Right lung (tissue), 5 donors: Measurements from ENCODE around the gene KCNN2. TPM values are rescaled to one million over a fixed set of nuclear protein-coding genes. Genes with fewer than 3 reads are reported as not detected.

Experiments used
- DNase-seq, 2 donors: peaks; one replicate each; pipeline ENCODE4 v3.0.0-alpha.2; 2013
- polyA plus RNA-seq, 5 donors: library from polyadenylated mRNA; unstranded; fragments of 120-200 nt; gene quantifications; one replicate each; pipeline versions ENCODE4 v1.2.1 to v1.2.3, GENCODE V29; 2013; ENCODE audit warnings: inconsistent platforms in 1 of 5, low replicate concordance in 1 of 5; ENCODE audit not compliant: insufficient read length in 5 of 5, insufficient read depth in 1 of 5

KCNN2 gene
- polyA plus RNA-seq, 5 donors = 1.8 to 4.6 (median 3.3) TPM

DNA sequence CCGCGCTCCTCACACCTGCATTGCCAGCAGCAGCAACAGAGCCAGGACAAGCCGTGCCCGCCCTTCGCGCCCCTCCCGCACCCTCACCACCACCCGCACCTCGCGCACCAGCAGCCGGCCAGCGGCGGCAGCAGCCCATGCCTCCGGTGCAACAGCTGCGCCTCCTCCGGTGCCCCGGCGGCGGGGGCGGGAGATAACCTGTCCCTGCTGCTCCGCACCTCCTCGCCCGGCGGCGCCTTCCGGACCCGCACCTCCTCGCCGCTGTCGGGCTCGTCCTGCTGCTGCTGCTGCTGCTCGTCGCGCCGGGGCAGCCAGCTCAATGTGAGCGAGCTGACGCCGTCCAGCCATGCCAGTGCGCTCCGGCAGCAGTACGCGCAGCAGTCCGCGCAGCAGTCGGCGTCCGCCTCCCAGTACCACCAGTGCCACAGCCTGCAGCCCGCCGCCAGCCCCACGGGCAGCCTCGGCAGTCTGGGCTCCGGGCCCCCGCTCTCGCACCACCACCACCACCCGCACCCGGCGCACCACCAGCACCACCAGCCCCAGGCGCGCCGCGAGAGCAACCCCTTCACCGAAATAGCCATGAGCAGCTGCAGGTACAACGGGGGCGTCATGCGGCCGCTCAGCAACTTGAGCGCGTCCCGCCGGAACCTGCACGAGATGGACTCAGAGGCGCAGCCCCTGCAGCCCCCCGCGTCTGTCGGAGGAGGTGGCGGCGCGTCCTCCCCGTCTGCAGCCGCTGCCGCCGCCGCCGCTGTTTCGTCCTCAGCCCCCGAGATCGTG lies 517 bp downstream of the KCNN2 start:
- DNase-seq = peak in 1 of 2 donors; percentile 31

DNA sequence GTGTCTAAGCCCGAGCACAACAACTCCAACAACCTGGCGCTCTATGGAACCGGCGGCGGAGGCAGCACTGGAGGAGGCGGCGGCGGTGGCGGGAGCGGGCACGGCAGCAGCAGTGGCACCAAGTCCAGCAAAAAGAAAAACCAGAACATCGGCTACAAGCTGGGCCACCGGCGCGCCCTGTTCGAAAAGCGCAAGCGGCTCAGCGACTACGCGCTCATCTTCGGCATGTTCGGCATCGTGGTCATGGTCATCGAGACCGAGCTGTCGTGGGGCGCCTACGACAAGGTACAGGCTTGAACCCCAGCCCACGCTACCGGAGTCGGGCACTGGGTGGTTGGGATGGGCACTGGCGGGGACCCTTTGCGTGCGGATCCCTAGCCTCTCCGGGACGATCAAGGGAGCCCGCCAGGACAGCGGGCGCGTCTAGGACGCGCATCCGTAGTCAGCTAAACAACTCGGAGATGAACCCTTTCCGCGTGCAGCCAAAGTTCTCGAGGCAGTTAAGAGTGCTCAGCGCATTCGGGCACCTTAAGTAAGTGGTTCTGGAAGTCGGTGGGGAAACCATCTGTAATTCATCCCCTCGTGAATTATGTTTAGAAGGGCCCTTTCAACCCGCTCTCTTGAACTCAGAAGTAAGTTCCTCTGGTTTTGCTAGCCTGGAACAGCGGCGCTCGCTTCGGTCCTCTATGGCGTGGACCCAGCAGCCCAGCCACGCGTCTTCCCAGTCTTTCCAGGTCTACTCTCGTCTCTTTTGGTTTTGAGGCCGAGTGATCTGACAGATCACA lies 1.3 kb downstream of the KCNN2 start:
- peak in 1 of 2 donors; percentile 12 for DNase-seq

DNA sequence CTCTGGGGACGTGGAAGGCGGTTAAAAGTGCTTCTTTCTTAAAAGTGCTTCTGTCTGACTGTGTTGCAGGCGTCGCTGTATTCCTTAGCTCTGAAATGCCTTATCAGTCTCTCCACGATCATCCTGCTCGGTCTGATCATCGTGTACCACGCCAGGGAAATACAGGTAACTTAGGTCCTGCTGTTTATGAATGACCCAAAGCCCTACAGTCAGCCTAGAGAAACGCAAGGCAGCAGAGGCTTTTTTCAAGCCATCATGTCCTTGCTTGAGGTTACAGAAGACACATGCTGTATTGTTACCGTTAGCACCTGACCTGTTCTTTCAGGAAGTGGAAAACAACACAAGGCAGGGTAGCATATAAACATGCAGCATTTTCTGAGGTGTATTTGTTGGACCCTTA lies 2.0 kb downstream of the KCNN2 start:
- DNase-seq = no peak

DNA sequence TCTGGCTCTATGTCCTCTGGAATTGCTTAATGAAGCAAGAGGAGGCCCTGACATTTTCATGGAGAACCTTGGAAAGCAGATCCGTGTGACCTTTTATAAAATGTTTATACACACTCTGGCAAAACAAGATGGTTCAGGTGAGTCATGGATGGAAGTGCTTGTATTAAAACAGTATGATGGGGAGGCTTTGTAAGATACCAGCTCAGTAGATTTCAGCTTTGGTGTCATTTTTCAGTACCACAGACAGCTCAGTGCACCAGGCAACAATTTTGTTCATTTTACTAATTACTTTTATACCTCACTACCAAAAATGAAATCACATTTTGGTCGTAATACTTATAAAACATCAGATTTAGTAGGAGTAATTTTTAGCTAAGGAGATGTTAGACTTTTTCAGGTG lies 5.2 kb downstream of the KCNN2 start:
- no peak for DNase-seq

DNA sequence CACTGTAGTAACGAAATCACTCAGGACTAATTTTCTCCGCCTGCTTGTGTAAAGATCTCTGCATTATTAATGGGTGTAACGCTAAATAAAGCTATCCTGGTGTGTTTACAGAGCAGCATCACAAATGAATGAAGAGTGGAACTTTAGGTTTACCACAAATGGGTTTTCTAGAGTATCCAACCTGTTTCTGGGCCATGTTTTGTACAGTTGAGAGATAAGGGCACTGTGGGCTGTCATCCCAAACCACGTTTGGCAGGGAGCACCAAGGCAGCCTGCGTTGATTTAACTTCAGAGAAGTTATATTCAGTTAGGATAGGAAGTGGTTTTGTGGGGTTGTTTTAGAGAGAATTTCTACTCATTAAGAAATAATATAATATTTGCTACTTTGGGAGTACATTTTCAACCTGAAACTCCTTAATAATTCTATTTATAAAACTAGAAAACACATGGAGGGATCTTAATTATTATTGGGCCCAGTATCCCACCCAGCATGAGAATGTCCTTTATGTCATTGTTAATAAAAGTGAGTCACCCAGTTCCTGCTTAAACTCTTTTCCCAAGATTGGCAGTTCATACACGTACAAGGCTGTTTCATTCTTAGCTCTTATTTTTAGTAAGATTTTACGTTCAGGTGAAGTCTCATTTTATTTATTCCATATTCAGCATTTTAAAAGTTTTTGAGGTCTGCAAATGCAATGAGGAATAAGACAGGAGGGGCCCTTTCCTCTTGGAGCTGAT lies 8.0 kb downstream of the KCNN2 start:
- no peak for DNase-seq

DNA sequence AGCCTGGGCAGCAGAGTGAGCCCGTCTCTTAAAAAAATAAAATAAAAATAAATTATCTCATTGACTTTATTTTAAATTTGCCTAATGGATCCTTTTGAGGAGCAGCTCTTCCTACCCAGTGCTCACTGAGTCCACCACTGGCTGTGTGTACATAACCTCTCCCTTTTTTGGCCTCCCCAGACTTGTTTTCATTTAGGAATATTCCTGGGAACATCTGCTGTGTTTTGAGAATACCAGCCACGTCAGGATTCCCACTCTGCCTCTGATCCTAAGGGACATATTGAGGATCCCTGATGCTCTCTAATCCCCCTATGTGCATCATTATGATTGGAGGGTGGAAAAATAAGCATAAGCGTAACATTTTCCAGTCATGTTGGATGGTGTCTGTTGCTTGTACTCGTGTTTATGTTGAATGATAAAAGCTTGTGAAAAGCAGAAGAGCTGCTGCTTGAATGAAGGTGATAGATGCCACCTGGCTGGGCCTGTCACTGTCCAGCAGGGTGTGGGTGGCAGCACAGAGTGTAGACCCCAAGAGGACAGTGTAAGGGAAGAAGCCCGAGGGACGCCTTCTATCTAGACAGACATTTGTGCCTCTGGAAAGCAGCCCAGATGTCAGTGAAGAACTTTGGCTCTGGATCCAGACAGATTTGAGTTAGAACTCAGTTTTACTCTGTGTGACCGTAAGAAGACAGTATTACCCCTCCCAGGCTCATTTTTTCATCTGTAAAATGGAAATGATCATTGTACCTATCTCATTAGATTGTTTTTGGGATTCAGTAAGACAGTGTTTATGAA lies 15.4 kb downstream of the KCNN2 start:
- no peak for DNase-seq

DNA sequence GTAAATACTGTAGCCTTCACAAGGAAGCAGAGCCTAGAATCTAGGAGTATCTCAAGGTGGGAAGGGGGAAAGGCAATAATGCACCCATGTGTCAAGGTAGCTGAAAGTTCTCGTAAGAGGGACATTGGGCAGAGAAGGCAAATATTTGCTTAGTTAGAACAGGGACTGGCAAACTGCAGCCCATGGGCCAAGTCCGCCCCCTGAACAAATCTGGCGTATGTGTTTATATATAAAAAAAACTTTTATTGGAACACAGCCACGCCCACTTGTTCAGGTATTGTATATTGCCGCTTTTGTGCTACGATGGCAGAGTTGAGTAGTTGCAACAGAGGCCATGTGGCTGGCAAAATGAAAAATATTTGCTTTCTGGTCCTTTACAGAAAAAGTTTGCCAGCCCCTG lies 16.1 kb downstream of the KCNN2 start:
- no peak for DNase-seq

DNA sequence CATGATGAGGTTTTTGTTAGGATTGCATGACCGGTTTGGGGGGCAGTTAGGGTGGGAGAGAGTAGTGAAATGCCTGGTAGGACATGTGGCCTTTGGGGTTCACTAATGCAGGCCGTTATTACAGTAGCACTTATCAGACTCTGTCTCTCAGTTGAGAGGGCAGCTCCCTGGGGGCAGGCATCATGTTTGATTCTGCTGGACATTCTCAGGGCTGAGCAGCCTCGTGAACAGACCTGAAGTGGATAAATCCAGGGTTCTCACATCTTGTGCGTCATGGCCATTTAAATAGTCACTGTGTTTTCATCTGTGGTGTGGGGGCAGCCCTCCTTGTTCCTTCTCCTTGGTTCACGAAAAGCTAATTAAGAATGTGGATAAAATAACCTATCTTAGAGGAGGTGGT lies 18.9 kb downstream of the KCNN2 start:
- no peak for DNase-seq

DNA sequence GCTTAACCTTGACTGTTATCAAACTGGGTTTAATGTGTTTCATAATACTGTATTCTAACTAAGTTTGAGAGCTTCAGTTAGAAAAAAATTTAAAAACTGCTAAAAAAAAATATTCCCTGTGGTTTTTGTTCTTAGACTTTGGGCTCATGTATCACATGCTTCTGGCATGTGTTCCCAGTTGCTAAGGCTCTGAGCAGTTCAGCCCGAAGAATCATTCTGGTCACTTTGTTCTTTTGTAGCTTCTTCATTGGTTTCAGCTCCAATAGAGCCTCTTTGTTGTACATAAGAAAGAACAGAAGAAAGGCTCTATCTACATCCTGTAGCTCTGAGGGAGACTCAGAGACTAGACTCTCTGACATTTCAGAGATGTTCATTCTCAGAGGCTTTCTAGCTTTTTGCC lies 25.6 kb downstream of the KCNN2 start:
- DNase-seq = no peak

DNA sequence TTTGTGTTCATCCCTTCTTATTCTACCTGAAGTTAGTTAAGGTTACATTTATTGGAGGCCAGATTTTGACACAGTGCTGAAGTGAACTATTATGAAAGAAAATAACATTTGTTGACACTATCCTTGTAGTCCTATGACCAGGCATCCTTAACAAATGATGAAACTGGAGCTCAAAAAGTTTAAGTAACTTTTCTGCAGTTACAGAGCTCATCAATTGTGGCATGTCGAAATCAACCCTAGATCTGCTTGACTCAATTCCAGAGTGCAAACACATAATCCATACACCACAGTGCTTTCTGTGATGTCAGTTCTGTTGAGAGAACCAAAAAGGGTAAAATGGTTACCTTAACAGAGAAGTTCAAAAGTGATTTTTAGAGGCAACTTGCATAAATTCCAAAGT lies 28.6 kb downstream of the KCNN2 start:
- DNase-seq = no peak

DNA sequence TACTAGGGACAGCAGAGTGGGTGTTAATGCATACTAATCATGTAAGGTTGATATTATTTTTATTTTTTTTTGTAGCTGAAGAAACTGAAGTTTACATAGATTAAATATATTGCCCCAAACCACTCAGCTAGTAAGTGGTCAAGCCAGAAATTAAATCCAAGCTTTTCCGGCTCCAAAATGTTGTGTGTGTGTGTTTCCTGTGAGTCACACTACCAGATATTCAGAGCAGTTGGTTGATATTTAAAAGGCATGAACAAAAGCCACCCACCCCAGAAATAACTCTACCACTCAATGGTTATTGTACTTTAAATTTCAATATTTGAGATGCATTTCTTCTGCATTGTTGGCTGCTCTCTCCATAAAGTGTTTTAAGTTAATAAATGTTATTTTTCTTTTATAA lies 29.5 kb downstream of the KCNN2 start:
- DNase-seq = no peak

DNA sequence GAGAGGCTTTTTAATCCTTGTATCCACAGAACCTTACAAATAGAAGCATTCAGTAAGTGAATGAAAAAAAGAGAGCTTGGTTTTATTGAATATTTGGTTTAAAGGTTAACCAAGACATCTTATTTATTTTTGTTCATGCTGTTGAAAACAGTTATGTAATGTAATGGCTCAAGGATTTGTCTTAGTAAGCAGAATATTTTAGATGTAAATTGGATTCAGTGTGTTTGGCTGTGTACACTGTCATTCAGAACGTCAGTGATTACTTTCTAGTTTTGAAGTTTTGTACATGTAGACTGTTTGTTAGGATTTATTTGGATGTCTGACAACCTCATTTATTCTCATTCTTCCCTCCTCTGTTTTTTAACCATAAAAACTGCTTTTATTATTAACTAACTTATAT lies 31.3 kb downstream of the KCNN2 start:
- no peak for DNase-seq

DNA sequence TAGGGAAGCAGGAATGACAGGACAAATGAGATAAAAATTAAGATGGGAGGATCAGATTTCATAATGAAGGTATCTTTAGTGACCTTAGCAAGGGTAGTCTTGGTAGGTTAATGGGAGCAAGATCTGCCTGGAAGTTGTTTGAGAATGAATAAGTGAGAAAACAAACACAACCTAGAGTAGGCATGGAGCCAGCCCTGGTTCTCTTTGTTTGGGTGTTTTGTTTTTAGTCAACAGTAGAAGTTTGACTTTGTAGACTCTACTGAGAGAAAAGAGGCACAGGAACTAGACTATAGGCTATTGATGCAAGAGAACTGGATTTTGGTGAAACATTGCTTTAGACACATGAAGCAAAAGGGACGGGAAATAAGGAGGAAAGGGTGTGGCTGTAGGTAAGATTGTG lies 40.3 kb downstream of the KCNN2 start:
- no peak for DNase-seq

DNA sequence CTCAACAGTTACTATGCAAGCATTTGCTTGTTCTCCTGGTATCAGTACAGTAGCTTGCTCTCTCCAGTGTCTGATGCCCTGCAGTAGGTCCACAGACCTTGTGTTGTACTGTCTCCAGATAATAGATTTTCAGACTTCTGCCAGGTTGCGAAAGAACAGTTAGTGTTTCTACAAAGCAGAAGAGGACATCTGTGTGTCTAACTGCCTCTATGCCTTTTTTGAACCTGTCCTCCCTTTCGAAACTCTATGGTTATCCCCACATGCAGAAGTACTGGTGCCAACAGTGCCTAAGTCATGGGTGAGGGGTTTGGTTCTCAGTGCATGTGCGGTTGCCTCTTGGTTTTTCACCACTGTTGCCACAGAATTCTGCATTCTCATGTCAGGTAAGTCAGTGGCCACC lies 45.9 kb downstream of the KCNN2 start:
- DNase-seq = no peak

DNA sequence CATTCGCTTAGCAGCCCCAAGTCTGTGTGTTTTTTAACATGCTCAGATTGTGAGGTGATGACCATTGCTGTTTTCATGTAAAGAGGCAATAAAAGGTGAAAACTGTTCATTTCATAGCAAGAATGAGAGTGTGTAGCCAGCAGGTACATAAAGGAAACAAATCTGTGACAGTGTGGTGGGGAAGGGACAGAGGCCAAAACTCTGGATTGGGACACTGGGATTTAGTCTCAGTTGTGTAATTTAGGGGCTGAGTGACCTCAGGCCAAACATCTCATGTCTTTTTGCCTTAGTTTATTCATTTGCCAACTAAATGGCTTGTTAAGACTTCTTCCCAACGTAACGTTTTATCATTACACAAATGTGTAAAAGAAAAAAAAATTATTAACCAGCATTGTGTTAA lies 47.0 kb downstream of the KCNN2 start:
- no peak for DNase-seq

DNA sequence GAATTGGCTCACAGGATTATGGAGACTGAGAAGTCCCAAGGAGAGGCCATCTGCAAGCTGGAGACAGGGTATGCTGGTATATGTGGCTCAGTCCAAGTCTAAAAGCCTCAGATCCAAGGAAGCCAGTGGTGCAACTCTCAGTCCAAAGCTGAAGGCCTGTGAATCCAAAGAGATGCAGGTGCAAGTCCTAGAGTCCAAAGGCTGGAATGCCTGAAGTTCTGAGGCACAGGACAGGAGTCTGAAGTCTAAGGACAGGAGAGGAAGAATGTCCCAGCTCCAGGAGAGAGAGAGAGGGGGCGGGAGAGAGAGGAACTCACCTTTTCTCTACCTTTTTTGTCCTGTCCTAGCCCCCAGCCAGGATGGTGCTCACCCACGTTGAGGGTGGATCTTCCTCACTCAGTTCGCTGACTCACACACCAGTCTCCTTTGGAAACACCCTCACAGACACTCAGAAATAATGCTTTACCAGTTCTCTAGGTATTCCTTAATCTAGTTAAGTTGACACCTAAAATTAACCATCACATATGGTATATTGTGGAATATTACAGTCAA lies 49.6 kb downstream of the KCNN2 start:
- no peak for DNase-seq

DNA sequence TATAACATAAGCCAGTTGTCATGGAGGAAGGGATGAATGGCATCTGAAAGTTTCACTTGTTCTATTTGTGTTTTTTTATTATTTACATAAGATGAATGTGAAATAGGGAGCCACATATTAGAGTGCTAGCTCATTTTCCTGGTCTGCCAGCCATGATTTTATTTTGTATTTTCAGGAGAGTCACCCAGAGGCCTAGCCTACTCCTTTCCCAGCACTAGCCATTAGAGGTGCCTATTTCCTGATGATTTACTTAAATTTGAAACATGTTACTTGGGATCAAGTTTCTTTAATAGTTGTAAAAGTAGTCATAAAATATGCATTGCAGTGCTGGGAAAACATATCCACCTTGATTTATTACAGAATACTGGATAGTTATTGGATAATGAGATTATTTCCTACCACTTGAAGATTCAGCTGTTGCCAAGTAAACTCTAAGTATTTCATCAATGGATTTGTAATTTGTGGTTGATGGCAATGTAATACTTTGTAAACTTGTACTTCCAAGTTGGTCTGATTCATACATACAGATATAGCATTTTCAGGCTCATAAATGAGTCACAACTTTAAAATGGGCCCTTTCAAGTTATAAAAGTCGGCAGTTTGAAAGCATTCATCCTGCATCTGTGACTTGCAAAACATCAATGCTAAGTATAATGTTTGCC lies 50.8 kb downstream of the KCNN2 start:
- no peak for DNase-seq

DNA sequence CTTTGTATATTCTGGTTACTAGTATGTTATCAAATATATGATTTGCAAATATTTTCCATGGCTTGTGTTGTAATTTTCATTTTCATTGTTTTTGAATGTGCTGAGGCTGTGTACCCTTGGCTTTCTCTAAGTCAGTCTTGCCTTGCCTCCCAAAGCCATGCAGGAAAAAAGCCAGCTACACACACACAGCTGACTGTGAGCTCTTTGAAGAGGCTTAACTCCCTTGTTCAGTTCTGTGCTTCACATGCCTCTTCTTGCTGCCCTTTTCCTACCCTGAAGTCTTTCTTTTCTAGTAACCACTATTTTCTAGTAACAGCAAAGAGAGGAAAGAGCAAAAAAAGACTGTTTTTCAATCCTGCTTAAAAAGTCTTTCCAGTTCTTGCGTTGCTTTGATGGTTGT lies 53.9 kb downstream of the KCNN2 start:
- no peak for DNase-seq

DNA sequence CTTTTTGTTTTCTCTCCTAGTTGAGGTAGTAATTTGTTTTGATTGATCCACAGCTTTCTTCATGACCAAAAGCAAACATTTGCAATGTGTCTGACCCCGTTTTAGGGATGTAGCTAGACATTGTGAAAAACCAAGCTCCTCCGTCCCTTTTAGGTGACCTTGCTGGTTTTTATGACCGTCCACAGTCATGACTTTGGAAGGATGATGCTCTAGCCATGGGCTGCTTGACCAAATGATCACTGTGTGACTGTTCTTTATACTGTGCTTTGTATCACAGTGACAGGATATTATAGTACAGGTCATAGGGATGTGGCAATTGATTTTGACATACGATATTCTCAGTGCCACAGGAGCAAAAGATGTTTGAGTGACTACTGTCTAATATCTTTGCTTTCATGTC lies 54.4 kb downstream of the KCNN2 start:
- DNase-seq = no peak

DNA sequence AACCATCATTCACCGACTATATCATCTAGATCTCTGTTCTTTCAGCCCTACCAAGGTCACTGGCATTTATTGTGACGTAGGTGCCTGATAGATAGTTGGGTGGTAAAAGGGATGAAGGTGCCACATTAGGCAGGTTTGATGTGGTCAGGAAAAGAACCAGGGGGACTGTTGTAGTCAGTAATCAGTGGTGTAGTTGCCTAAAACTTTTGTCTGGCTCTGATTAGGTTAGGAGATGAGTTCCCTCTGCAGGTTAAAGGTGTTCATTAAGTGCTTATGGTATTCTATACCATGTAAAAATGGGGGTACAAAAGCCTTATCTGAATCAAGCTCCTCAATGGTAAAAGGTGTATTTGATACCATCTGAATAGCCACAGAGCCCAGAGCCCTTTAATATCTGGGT lies 55.6 kb downstream of the KCNN2 start:
- DNase-seq = no peak
